Measurements from ENCODE around the gene RHBDD2.
A peak's percentile ranks its signal among the peaks of the same experiment; 100 is the strongest.
"Not testable (repeated sequence)": the region's sequence is repeated elsewhere in the genome, so short reads cannot be mapped to it uniquely, and the experiment has no call there.

The RHBDD2 gene

GRCh38 chr7:75878769-75879611 is at the start of gene RHBDD2:
TSS of gene RHBDD2 (plus strand) at chr7:75879034. CDS start at chr7:75879083, 49 bp downstream.
- TF ChIP-seq CTCF (IDR thresholded peaks at IDR 0.05; ENCODE audit: borderline replicate concordance, control extremely low read depth, extremely low read depth, insufficient read depth, missing control alignments): peak; percentile 34
- in situ Hi-C loops (cut with MboI; ENCODE audit: low sequenced_read_pairs, unreplicated experiment): loop anchor here (10.0 kb wide), 1 partner anchor 136 kb away; no protein-coding TSS in a partner anchor
- peak; percentile 100 for DNase-seq (ENCODE audit: low spot score)

GRCh38 chr7:75829656-75830055 is 49.2 kb upstream of the RHBDD2 start:
- DNase-seq (ENCODE audit: low spot score); in situ Hi-C loops (cut with MboI; ENCODE audit: low sequenced_read_pairs, unreplicated experiment): not testable (repeated sequence)

GRCh38 chr7:75830978-75831377 is 47.9 kb upstream of the RHBDD2 start:
- in situ Hi-C loops (cut with MboI; ENCODE audit: low sequenced_read_pairs, unreplicated experiment): no loop called here
- DNase-seq (ENCODE audit: low spot score): no peak
- no peak for TF ChIP-seq CTCF (IDR thresholded peaks at IDR 0.05; ENCODE audit: borderline replicate concordance, control extremely low read depth, extremely low read depth, insufficient read depth, missing control alignments)

- in situ Hi-C loops (cut with MboI; ENCODE audit: low sequenced_read_pairs, unreplicated experiment); DNase-seq (ENCODE audit: low spot score): not testable (repeated sequence)
Observed at GRCh38 chr7:75833662-75834061, 45.2 kb upstream of the RHBDD2 start.

GRCh38 chr7:75835688-75836285 is 43.0 kb upstream of the RHBDD2 start:
- in situ Hi-C loops (cut with MboI; ENCODE audit: low sequenced_read_pairs, unreplicated experiment): no loop called here
- DNase-seq (ENCODE audit: low spot score): no peak
- TF ChIP-seq CTCF (IDR thresholded peaks at IDR 0.05; ENCODE audit: borderline replicate concordance, control extremely low read depth, extremely low read depth, insufficient read depth, missing control alignments): no peak

GRCh38 chr7:75836798-75837197 is 42.0 kb upstream of the RHBDD2 start:
- in situ Hi-C loops (cut with MboI; ENCODE audit: low sequenced_read_pairs, unreplicated experiment): no loop called here
- DNase-seq (ENCODE audit: low spot score): no peak
- TF ChIP-seq CTCF (IDR thresholded peaks at IDR 0.05; ENCODE audit: borderline replicate concordance, control extremely low read depth, extremely low read depth, insufficient read depth, missing control alignments): no peak

- in situ Hi-C loops (cut with MboI; ENCODE audit: low sequenced_read_pairs, unreplicated experiment); DNase-seq (ENCODE audit: low spot score): not testable (repeated sequence)
Observed at GRCh38 chr7:75838281-75838930, 40.4 kb upstream of the RHBDD2 start.

GRCh38 chr7:75840029-75840428 is 38.8 kb upstream of the RHBDD2 start:
- no peak for TF ChIP-seq CTCF (IDR thresholded peaks at IDR 0.05; ENCODE audit: borderline replicate concordance, control extremely low read depth, extremely low read depth, insufficient read depth, missing control alignments)
- no peak for DNase-seq (ENCODE audit: low spot score)
- in situ Hi-C loops (cut with MboI; ENCODE audit: low sequenced_read_pairs, unreplicated experiment): no loop called here
